ENCODE data around the gene CNOT2. TPM values are rescaled to one million over a fixed set of nuclear protein-coding genes. Genes with fewer than 3 reads are reported as not detected.
A peak's percentile ranks its signal among the peaks of the same experiment; 100 is the strongest.

CNOT2 gene
- total and polyA plus RNA-seq, 2 experiments from 2014 or later = 67.3 to 158 TPM

DNA sequence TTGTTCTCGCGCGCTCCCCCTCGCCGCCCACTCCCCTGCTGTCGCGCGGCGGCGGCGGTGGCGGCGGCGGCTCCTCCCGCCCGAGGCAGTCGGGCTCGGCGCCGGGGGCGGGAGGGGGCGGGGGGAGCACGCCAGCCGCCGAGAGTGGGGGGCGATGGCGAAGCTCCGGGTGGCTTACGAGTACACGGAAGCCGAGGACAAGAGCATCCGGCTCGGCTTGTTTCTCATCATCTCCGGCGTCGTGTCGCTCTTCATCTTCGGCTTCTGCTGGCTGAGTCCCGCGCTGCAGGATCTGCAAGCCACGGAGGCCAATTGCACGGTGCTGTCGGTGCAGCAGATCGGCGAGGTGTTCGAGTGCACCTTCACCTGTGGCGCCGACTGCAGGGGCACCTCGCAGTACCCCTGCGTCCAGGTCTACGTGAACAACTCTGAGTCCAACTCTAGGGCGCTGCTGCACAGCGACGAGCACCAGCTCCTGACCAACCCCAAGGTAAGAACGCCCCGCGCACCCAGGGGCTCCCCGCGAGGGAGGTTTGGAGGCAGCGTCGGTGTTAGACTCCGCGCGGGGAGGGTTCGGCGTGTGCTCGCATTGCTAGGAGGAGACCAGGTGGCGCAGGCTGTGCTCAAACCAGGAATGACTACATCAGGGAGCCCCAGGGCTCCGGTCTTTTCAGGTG lies 123.5 kb downstream of the CNOT2 start:
- peak; percentile 58 for DNase-seq (ENCODE audit: low spot score)
- Histone ChIP-seq H3K27me3 (peaks cover 31% of the 10 kb centered on the region), H3K27ac (peak overlapping the region; percentile 31), H3K79me2 (no peaks in the 10 kb centered on the region), H3K4me3 (peak overlapping the region; percentile 82), H3K36me3 (replicated peaks; ENCODE audit: insufficient read depth, low read depth) (no peaks in the 10 kb centered on the region), H3K9me3 (ENCODE audit: low read depth) (no peaks in the 10 kb centered on the region), H3K4me1 (ENCODE audit: insufficient read depth) (peaks cover 8% of the 10 kb centered on the region), H2AFZ (peak overlapping the region; percentile 46), H3K4me2 (peak overlapping the region; percentile 96), H4K20me1 (ENCODE audit: insufficient read depth, poor library complexity, severe bottlenecking) (no peaks in the 10 kb centered on the region), H3K9me2 (replicated peaks; ENCODE audit: insufficient read depth) (no peaks in the 10 kb centered on the region)
- under 1% methylated on average over 41 of the region's 69 CpGs for WGBS (ENCODE audit: low lambda C conversion rate, missing lambda C conversion rate)
- TF ChIP-seq EZH2phosphoT487 (IDR thresholded peaks at IDR 0.05; ENCODE audit: low read depth, severe bottlenecking, unreplicated experiment) (no peak), EZH2 (IDR thresholded peaks at IDR 0.05; ENCODE audit: borderline replicate concordance) (no peak)
- TF ChIP-seq, protein P1, sequence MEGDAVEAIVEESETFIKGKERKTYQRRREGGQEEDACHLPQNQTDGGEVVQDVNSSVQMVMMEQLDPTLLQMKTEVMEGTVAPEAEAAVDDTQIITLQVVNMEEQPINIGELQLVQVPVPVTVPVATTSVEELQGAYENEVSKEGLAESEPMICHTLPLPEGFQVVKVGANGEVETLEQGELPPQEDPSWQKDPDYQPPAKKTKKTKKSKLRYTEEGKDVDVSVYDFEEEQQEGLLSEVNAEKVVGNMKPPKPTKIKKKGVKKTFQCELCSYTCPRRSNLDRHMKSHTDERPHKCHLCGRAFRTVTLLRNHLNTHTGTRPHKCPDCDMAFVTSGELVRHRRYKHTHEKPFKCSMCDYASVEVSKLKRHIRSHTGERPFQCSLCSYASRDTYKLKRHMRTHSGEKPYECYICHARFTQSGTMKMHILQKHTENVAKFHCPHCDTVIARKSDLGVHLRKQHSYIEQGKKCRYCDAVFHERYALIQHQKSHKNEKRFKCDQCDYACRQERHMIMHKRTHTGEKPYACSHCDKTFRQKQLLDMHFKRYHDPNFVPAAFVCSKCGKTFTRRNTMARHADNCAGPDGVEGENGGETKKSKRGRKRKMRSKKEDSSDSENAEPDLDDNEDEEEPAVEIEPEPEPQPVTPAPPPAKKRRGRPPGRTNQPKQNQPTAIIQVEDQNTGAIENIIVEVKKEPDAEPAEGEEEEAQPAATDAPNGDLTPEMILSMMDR (IDR thresholded peaks at IDR 0.05; ENCODE audit: poor library complexity) = no peak

DNA sequence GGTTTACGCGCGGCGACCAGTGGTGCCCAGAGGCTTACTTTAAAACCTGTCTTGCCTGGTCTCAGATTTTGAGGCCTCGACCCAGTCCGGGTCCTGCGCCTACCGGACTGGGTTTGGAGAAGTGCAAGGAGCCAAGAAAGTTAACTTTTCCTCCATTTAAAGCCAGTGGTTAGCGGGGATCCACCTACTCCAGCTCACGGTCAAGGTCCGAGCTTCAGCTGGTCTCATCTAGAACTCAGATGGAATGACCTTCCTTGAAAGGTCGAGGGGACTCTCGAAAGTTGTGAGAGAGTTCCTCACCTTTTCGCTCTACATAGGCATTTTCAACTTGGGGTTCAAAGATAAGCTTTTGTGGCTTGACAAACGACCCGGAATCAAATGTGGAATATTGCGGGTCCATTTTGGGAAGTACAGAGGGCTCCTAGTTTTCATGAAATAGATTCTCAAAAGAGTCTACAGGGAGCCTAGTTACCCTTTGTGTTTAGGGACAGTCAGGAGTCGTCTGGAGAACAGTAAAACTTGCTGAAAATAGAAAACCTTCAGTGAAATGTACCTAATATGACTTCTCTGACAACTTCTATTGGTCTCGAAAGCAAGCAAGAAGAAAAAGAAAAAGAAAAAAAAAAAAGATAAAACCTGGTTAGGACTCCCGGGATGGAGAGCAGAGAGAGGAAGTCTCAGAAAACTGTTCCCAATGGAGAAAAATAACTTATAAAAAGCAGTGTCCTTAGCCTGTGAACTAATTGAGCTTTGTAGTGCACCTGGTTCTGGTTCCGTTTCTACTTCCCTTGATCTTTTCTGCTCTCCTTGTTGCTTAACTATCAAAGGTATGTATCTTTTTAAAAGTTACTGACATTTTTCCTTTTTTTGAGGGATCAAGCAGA lies 124.3 kb downstream of the CNOT2 start:
- WGBS (ENCODE audit: low lambda C conversion rate, missing lambda C conversion rate) = 2% methylated on average over 21 of the region's 21 CpGs
- H3K9me2 ChIP-seq (replicated peaks; ENCODE audit: insufficient read depth) = no peaks in the 10 kb centered on the region
- no peaks in the 10 kb centered on the region for H3K79me2 ChIP-seq
- peaks cover 23% of the 10 kb centered on the region for H3K27me3 ChIP-seq
- no peak for TF ChIP-seq EZH2 (IDR thresholded peaks at IDR 0.05; ENCODE audit: borderline replicate concordance)
- TF ChIP-seq, protein P1 (IDR thresholded peaks at IDR 0.05; ENCODE audit: poor library complexity) = no peak
- TF ChIP-seq EZH2phosphoT487 (IDR thresholded peaks at IDR 0.05; ENCODE audit: low read depth, severe bottlenecking, unreplicated experiment) = no peak
- H3K4me3 ChIP-seq = peak overlapping the region; percentile 82
- peaks cover 8% of the 10 kb centered on the region for H3K4me1 ChIP-seq (ENCODE audit: insufficient read depth)
- peak overlapping the region; percentile 46 for H2AFZ ChIP-seq
- H4K20me1 ChIP-seq (ENCODE audit: insufficient read depth, poor library complexity, severe bottlenecking) = no peaks in the 10 kb centered on the region
- no peaks in the 10 kb centered on the region for H3K9me3 ChIP-seq (ENCODE audit: low read depth)
- H3K4me2 ChIP-seq = peak overlapping the region; percentile 96
- no peaks in the 10 kb centered on the region for H3K36me3 ChIP-seq (replicated peaks; ENCODE audit: insufficient read depth, low read depth)
- no peak for DNase-seq (ENCODE audit: low spot score)
- peak overlapping the region; percentile 31 for H3K27ac ChIP-seq

DNA sequence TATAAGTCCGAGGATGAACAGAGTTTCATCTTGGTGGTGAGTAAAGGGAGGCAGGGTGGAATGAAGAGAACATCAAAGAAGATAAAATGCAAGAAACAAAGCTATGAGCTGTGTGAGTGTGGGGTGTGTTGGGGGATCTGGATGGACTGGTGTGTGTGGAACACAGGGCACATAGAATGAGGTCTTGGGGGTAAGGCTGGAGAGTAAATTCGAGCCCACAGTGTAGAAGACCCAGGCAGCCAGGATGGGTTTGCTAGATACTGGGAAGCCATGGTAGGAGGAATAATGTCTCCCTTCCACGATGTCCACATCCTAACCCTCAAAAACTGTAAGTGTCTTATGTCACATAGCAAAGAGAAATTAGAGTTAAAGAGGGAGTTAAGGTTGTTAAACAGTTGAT lies 129.6 kb downstream of the CNOT2 start:
- no peak for TF ChIP-seq EZH2 (IDR thresholded peaks at IDR 0.05; ENCODE audit: borderline replicate concordance)
- TF ChIP-seq, protein P1 (IDR thresholded peaks at IDR 0.05; ENCODE audit: poor library complexity) = no peak
- no peak for TF ChIP-seq EZH2phosphoT487 (IDR thresholded peaks at IDR 0.05; ENCODE audit: low read depth, severe bottlenecking, unreplicated experiment)
- Histone ChIP-seq H3K4me1 (ENCODE audit: insufficient read depth) (no peaks in the 10 kb centered on the region), H3K36me3 (replicated peaks; ENCODE audit: insufficient read depth, low read depth) (no peaks in the 10 kb centered on the region), H3K79me2 (no peaks in the 10 kb centered on the region), H3K4me3 (no peak overlapping the region), H3K9me3 (ENCODE audit: low read depth) (no peaks in the 10 kb centered on the region), H3K27ac (no peak overlapping the region), H4K20me1 (ENCODE audit: insufficient read depth, poor library complexity, severe bottlenecking) (no peaks in the 10 kb centered on the region), H2AFZ (no peak overlapping the region), H3K9me2 (replicated peaks; ENCODE audit: insufficient read depth) (no peaks in the 10 kb centered on the region), H3K27me3 (no peaks in the 10 kb centered on the region), H3K4me2 (no peak overlapping the region)
- no peak for DNase-seq (ENCODE audit: low spot score)
- WGBS (ENCODE audit: low lambda C conversion rate, missing lambda C conversion rate) = 90% methylated on average over 3 of the region's 3 CpGs
